ENCODE results near the gene EAPP.
"Not testable (repeated sequence)": the region's sequence is repeated elsewhere in the genome, so short reads cannot be mapped to it uniquely, and the experiment has no call there.

- TF ChIP-seq POLR2AphosphoS5, POLR2A (IDR thresholded peaks at IDR 0.05; ENCODE audit: low read depth, low read length): not testable (repeated sequence)
These were observed 7.0 kb upstream of the EAPP start for GRCh38 chr14:34546272-34547135.

Data from GM12892 (cell line).